GM10266 (cell line): ENCODE data around the gene CNTNAP2.

ENCODE experiments used
- DNase-seq: peaks from one replicate; pipeline ENCODE4 v3.0.0; 2012; ENCODE audit errors: extremely low spot score
- CTCF ChIP-seq: IDR thresholded peaks from 2 replicates; pipeline ENCODE4 v1.5.1; 2012; ENCODE audit warnings: mild to moderate bottlenecking, low read depth; ENCODE audit not compliant: control insufficient read depth, insufficient read depth; ENCODE audit errors: missing control alignments

CNTNAP2 gene

GRCh38 chr7:148155000-148155399 is 2038.4 kb downstream of the CNTNAP2 start:
- no peak for TF ChIP-seq CTCF

GRCh38 chr7:148155826-148156225 is 2039.2 kb downstream of the CNTNAP2 start:
- DNase-seq = no peak
- no peak for TF ChIP-seq CTCF

More at GRCh38 chr7:148155000-148155399, 2038.4 kb downstream of the CNTNAP2 start:
- DNase-seq = no peak

GRCh38 chr7:148156233-148156632 is 2039.6 kb downstream of the CNTNAP2 start:
- no peak for TF ChIP-seq CTCF
- DNase-seq = no peak

- no peak for DNase-seq
- no peak for TF ChIP-seq CTCF
These were observed 2042.7 kb downstream of the CNTNAP2 start for GRCh38 chr7:148159331-148159730.

- DNase-seq = no peak
- TF ChIP-seq CTCF = no peak
These were observed 2045.2 kb downstream of the CNTNAP2 start for GRCh38 chr7:148161776-148162175.

GRCh38 chr7:148162808-148163207 is 2046.2 kb downstream of the CNTNAP2 start:
- no peak for DNase-seq
- TF ChIP-seq CTCF = no peak

GRCh38 chr7:148163246-148163645 is 2046.6 kb downstream of the CNTNAP2 start:
- TF ChIP-seq CTCF = no peak

GRCh38 chr7:148172920-148173319 is 2056.3 kb downstream of the CNTNAP2 start:
- TF ChIP-seq CTCF = no peak
- no peak for DNase-seq

More at GRCh38 chr7:148163246-148163645, 2046.6 kb downstream of the CNTNAP2 start:
- DNase-seq = no peak
